Nephron (organoid): ENCODE results near the gene HTR1B.
A peak's percentile ranks its signal among the peaks of the same experiment; 100 is the strongest.

Experiments used
- H3K27ac Mint-ChIP-seq, 3 experiments: 2 replicates each; pipeline ENCODE4 v1.8.0; 2020; ENCODE audit warnings: mixed read lengths in 3 of 3, mild to moderate bottlenecking in 2 of 3, moderate library complexity in 1 of 3
- H3K27me3 Mint-ChIP-seq: 2 replicates; pipeline ENCODE4 v1.8.0; 2021; ENCODE audit warnings: low read depth, mild to moderate bottlenecking, moderate library complexity, mixed read lengths
- H3K36me3 Mint-ChIP-seq: 2 replicates; pipeline ENCODE4 v1.8.0; 2020; ENCODE audit warnings: low read depth, mixed read lengths
- H3K4me1 Mint-ChIP-seq: 2 replicates; pipeline ENCODE4 v1.8.0; 2020; ENCODE audit warnings: mixed read lengths
- H3K4me3 Mint-ChIP-seq, 3 experiments: 2 replicates each; pipeline ENCODE4 v1.8.0; 2020; ENCODE audit warnings: mild to moderate bottlenecking in 3 of 3, mixed read lengths in 3 of 3, moderate library complexity in 2 of 3
- H3K9me3 Mint-ChIP-seq: 2 replicates; pipeline ENCODE4 v1.8.0; 2020; ENCODE audit warnings: mixed read lengths
- CTCF ChIP-seq, 3 experiments: fragments of 200-600 bp; sonication (generic); IDR thresholded peaks; one replicate each; pipeline ENCODE4 v1.5.0; 2021; ENCODE audit warnings: antibody characterized with exemption in 3 of 3; ENCODE audit not compliant: unreplicated experiment in 3 of 3

Gene HTR1B

GRCh38 chr6:77424761-77425160 lies 38.5 kb downstream of the HTR1B start:
- Mint-ChIP-seq H3K27me3 (no peaks in the 10 kb centered on the region), H3K4me3 (no peak overlapping the region), H3K36me3 (no peaks in the 10 kb centered on the region), H3K4me1 (no peaks in the 10 kb centered on the region), H3K9me3 (peaks cover 2% of the 10 kb centered on the region), H3K27ac (peak overlapping the region in 1 of 3 experiments; percentile 7)
- TF ChIP-seq CTCF (IDR thresholded peaks at IDR 0.05; ENCODE audit: unreplicated experiment in 3 of 3): no peak

- H3K36me3 Mint-ChIP-seq: no peaks in the 10 kb centered on the region
- H3K9me3 Mint-ChIP-seq: peaks cover 8% of the 10 kb centered on the region
- peaks cover 5% of the 10 kb centered on the region for H3K4me1 Mint-ChIP-seq
- no peak for TF ChIP-seq CTCF (IDR thresholded peaks at IDR 0.05; ENCODE audit: unreplicated experiment in 3 of 3)
- peak overlapping the region in 2 of 3 experiments; percentile 45 to 73 for H3K27ac Mint-ChIP-seq
- no peaks in the 10 kb centered on the region for H3K27me3 Mint-ChIP-seq
- H3K4me3 Mint-ChIP-seq: no peak overlapping the region
These were observed 46.5 kb downstream of the HTR1B start for GRCh38 chr6:77416839-77417238.

DNA sequence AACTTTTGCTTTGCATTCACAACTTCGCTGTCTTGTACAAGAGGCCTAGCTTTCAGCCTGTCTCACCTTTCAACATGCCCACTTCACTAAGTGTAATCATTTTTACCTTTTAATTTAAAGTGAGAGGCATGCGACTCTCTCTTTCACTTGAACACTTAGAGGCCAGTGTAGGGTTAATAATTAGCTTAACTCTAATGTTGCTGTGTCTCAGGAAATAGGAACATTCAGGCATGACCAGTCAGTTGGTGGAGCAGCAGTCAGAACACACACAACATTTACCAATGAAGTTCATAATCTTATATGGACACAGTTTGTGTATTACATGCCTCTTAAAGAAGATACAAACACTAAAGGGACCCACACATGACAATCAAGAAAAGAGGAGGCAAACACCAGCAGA lies 47.6 kb downstream of the HTR1B start:
- no peak for TF ChIP-seq CTCF (IDR thresholded peaks at IDR 0.05; ENCODE audit: unreplicated experiment in 3 of 3)
- Mint-ChIP-seq H3K36me3 (no peaks in the 10 kb centered on the region), H3K9me3 (peaks cover 7% of the 10 kb centered on the region), H3K4me3 (no peak overlapping the region), H3K27ac (peak overlapping the region in 1 of 3 experiments; percentile 90), H3K27me3 (no peaks in the 10 kb centered on the region), H3K4me1 (peaks cover 5% of the 10 kb centered on the region)
